ENCODE results near the gene FMNL3.

The FMNL3 gene

DNA sequence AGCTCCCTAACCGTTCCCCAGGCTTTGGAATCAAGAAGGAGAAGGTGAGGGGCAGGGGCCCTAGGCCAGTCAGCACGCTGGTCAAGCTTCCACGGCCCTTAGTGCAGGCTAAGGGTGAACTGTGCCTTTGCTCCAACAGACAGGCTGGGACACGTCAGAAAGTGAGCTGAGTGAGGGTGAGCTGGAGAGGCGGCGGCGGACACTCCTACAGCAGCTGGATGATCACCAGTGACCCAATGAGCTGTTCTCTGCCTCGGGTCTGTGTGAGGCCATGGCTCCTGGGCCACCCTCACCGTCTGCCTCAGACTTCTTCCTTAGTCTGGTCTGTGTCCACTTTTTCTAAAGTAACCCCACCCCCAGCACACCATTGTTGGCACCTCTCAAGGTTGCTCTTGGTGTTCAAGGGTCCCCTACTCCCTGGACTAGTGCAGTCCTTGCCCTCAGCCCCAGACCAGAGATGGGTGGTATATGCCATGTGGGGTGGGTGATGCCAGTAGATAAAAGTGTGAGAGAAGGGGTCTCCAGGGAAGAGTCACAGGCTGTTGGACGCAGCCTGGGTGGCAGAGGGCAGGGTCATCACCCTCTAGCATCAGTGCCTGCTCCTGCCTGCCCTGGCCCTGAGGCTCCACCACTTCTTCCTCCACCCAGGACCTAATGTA, 63.1 kb downstream of the FMNL3 start:
- DNase-seq (ENCODE audit: low read depth) = no peak
- no peak overlapping the region for H3K4me3 ChIP-seq (ENCODE audit: low read depth, low read length)
- in situ Hi-C loops (cut with HindIII; ENCODE audit: low sequenced_read_pairs) = loop anchor here (5.0 kb wide), 1 partner anchor 63 kb away; the partner anchor contains the start of gene FMNL3
- TF ChIP-seq CTCF (IDR thresholded peaks at IDR 0.05; ENCODE audit: low read depth, low read length, missing control alignments) = no peak

- DNase-seq (ENCODE audit: low read depth) = no peak
- H3K4me3 ChIP-seq (ENCODE audit: low read depth, low read length) = no peak overlapping the region
- TF ChIP-seq CTCF (IDR thresholded peaks at IDR 0.05; ENCODE audit: low read depth, low read length, missing control alignments) = no peak
- in situ Hi-C loops (cut with HindIII; ENCODE audit: low sequenced_read_pairs) = loop anchor here (5.0 kb wide), 1 partner anchor 64 kb away; the partner anchor contains the start of gene FMNL3
Observed at GRCh38 chr12:49643135-49643534, 64.1 kb downstream of the FMNL3 start.

GRCh38 chr12:49642370-49642802, 64.8 kb downstream of the FMNL3 start:
- in situ Hi-C loops (cut with HindIII; ENCODE audit: low sequenced_read_pairs) = loop anchor here (5.0 kb wide), 1 partner anchor 65 kb away; the partner anchor contains the start of gene FMNL3
- DNase-seq (ENCODE audit: low read depth) = no peak
- no peak for TF ChIP-seq CTCF (IDR thresholded peaks at IDR 0.05; ENCODE audit: low read depth, low read length, missing control alignments)
- no peak overlapping the region for H3K4me3 ChIP-seq (ENCODE audit: low read depth, low read length)

GRCh38 chr12:49641748-49642369, 65.3 kb downstream of the FMNL3 start:
- in situ Hi-C loops (cut with HindIII; ENCODE audit: low sequenced_read_pairs) = loop anchor here (5.0 kb wide), 1 partner anchor 65 kb away; the partner anchor contains the start of gene FMNL3
- no peak overlapping the region for H3K4me3 ChIP-seq (ENCODE audit: low read depth, low read length)
- no peak for TF ChIP-seq CTCF (IDR thresholded peaks at IDR 0.05; ENCODE audit: low read depth, low read length, missing control alignments)
- DNase-seq (ENCODE audit: low read depth) = no peak

DNA sequence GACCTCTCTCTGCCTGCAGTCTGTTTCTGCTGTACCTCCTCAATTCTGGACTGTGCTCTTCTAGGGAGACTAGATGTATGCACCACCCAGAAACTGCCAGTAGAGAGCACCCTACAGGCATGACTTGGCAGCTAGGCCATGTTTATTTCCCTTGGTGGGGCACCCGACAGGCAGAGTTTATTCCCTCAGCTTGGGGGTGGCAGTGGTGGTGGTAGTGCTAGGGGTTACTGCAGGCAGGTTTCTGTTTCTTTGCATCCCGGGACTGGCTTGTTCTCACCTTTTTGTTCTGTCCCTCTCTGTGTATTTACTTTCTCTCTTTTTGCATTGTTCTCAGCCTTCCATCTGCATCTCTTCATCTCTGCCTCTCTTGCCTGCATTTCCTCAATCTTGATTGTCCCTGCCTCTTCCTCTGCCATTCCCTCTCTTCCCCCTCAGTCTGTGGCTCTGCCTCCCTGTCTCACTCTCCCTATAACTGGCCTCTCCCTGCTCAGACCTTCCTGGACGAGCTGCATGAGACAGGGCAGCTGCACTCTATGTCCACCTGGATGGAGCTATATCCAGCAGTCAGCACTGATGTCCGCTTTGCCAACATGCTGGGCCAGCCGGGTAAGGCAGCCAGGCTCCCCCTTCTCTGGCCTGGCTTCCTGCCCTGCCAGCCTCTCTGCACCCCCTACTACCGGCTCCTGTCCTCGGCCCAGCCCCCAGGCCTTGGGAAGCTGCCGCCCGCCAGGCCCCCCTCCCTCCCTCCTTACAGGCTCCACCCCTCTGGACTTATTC, 70.0 kb downstream of the FMNL3 start:
- in situ Hi-C loops (cut with HindIII; ENCODE audit: low sequenced_read_pairs) = no loop called here
- peak; percentile 37 for DNase-seq (ENCODE audit: low read depth)
- H3K4me3 ChIP-seq (ENCODE audit: low read depth, low read length) = no peak overlapping the region
- peak; percentile 84 for TF ChIP-seq CTCF (IDR thresholded peaks at IDR 0.05; ENCODE audit: low read depth, low read length, missing control alignments)

GRCh38 chr12:49636574-49636973, 70.6 kb downstream of the FMNL3 start:
- no peak overlapping the region for H3K4me3 ChIP-seq (ENCODE audit: low read depth, low read length)
- in situ Hi-C loops (cut with HindIII; ENCODE audit: low sequenced_read_pairs) = no loop called here
- DNase-seq (ENCODE audit: low read depth) = no peak
- TF ChIP-seq CTCF (IDR thresholded peaks at IDR 0.05; ENCODE audit: low read depth, low read length, missing control alignments) = no peak

All from astrocyte of the cerebellum (primary cell).